ENCODE results near the gene BTN2A1. TPM values are rescaled to one million over a fixed set of nuclear protein-coding genes. Genes with fewer than 3 reads are reported as not detected.
A peak's percentile ranks its signal among the peaks of the same experiment; 100 is the strongest.

Gene BTN2A1
- total and polyA plus RNA-seq, 9 of the 15 experiments (the other 6 are each of a cell fraction or from before 2014, with no cell fraction given), result 6.7 to 22.1 (median 16.4) TPM

- TF ChIP-seq, protein P1, sequence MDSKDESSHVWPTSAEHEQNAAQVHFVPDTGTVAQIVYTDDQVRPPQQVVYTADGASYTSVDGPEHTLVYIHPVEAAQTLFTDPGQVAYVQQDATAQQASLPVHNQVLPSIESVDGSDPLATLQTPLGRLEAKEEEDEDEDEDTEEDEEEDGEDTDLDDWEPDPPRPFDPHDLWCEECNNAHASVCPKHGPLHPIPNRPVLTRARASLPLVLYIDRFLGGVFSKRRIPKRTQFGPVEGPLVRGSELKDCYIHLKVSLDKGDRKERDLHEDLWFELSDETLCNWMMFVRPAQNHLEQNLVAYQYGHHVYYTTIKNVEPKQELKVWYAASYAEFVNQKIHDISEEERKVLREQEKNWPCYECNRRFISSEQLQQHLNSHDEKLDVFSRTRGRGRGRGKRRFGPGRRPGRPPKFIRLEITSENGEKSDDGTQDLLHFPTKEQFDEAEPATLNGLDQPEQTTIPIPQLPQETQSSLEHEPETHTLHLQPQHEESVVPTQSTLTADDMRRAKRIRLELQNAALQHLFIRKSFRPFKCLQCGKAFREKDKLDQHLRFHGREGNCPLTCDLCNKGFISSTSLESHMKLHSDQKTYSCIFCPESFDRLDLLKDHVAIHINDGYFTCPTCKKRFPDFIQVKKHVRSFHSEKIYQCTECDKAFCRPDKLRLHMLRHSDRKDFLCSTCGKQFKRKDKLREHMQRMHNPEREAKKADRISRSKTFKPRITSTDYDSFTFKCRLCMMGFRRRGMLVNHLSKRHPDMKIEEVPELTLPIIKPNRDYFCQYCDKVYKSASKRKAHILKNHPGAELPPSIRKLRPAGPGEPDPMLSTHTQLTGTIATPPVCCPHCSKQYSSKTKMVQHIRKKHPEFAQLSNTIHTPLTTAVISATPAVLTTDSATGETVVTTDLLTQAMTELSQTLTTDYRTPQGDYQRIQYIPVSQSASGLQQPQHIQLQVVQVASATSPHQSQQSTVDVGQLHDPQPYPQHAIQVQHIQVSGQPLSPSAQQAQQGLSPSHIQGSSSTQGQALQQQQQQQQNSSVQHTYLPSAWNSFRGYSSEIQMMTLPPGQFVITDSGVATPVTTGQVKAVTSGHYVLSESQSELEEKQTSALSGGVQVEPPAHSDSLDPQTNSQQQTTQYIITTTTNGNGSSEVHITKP (IDR thresholded peaks at IDR 0.05; ENCODE audit: partially characterized antibody), result no peak
- TF ChIP-seq ZC3H11A (IDR thresholded peaks at IDR 0.05; ENCODE audit: low read depth, low read length) (no peak), RBM15 (IDR thresholded peaks at IDR 0.05; ENCODE audit: insufficient read depth, low read length) (no peak), XRCC4 (IDR thresholded peaks at IDR 0.05; ENCODE audit: extremely low read depth, insufficient read depth, insufficient read length) (no peak), HDAC6 (IDR thresholded peaks at IDR 0.05; ENCODE audit: low read depth, low read length) (no peak), THRA (IDR thresholded peaks at IDR 0.05) (no peak), KHSRP (IDR thresholded peaks at IDR 0.05) (no peak), JUND (IDR thresholded peaks at IDR 0.05; ENCODE audit: borderline replicate concordance, low read depth, low read length) (peak; percentile 55; the same call in 1 of the 2 replicates), JUND (tag; IDR thresholded peaks at IDR 0.05; ENCODE audit: borderline replicate concordance, low read depth, low read length) (peak; percentile 54; the same call in 1 of the 3 replicates), TSC22D4 (tag; IDR thresholded peaks at IDR 0.05) (no peak), MTA2 (IDR thresholded peaks at IDR 0.05; ENCODE audit: low read depth) (no peak), ZC3H4 (CRISPR knock-in tag; IDR thresholded peaks at IDR 0.05; ENCODE audit: borderline replicate concordance) (no peak), VEZF1 (CRISPR knock-in tag; IDR thresholded peaks at IDR 0.05) (0 out of 2 replicates have a peak, but pooled peaks have one; percentile 23), KDM4B (IDR thresholded peaks at IDR 0.05; ENCODE audit: borderline replicate concordance in 2 of 2, low read depth in 1 of 2) (no peak), ETV6 (IDR thresholded peaks at IDR 0.05; ENCODE audit: borderline replicate concordance in 1 of 2, low read depth in 2 of 2, low read length in 1 of 2) (no peak), ETV6 (CRISPR knock-in tag; IDR thresholded peaks at IDR 0.05; ENCODE audit: borderline replicate concordance) (no peak), ESRRB (CRISPR knock-in tag; IDR thresholded peaks at IDR 0.05; ENCODE audit: borderline replicate concordance) (no peak), CBX2 (IDR thresholded peaks at IDR 0.05; ENCODE audit: insufficient read depth, low read length, poor library complexity, severe bottlenecking) (no peak), ADNP (tag; IDR thresholded peaks at IDR 0.05) (0 out of 2 replicates have a peak, but pooled peaks have one; percentile 39)
- TF ChIP-seq, protein P2, sequence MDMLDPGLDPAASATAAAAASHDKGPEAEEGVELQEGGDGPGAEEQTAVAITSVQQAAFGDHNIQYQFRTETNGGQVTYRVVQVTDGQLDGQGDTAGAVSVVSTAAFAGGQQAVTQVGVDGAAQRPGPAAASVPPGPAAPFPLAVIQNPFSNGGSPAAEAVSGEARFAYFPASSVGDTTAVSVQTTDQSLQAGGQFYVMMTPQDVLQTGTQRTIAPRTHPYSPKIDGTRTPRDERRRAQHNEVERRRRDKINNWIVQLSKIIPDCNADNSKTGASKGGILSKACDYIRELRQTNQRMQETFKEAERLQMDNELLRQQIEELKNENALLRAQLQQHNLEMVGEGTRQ (CRISPR knock-in tag; IDR thresholded peaks at IDR 0.05), result no peak
Observed at GRCh38 chr6:26516481-26517427, 59.0 kb downstream of the BTN2A1 start (continued).
